OCI-M1 (cell line): ENCODE measurements around the gene NIPBL.
"Not testable (repeated sequence)": the region's sequence is repeated elsewhere in the genome, so short reads cannot be mapped to it uniquely, and the experiment has no call there.

Source experiments
- DNase-seq: peaks from one replicate; lab custom pipeline; 2025; lab: John Stamatoyannopoulos, UW

NIPBL gene

DNA sequence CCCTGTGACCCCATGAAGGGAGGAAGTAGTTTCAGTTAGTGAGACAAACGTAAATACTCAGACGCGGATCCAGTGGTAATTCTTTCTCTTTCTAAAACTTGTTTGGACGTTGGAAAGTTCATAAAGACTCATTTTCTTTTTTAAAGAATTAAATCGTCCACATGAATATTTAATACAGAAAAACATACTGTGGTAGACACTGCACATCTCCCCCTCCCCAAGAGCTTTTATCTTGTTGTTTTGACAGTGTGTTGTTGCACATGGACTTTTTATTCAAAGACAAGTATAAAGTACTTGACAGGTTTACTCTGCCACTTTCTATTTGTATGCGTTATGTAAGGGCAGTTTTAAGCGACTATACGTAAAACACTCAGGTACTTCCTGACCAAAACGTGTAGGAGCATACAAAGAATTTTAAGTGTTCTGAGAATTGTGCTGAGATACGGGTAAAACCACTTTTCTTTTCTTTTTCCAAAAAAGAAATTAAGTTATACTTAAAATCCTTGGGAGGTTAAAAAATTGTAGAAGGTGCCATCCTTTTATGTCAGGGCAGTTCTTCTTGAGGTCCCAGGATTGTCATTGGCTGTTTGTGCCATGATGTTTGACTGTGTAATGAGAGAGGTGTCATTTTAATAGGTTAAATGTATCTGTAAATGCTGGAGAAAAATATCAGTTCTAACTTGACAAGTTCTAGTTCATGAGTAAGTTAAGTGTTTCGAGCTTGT, 1.3 kb downstream of the NIPBL start:
- peak; percentile 68 for DNase-seq

DNA sequence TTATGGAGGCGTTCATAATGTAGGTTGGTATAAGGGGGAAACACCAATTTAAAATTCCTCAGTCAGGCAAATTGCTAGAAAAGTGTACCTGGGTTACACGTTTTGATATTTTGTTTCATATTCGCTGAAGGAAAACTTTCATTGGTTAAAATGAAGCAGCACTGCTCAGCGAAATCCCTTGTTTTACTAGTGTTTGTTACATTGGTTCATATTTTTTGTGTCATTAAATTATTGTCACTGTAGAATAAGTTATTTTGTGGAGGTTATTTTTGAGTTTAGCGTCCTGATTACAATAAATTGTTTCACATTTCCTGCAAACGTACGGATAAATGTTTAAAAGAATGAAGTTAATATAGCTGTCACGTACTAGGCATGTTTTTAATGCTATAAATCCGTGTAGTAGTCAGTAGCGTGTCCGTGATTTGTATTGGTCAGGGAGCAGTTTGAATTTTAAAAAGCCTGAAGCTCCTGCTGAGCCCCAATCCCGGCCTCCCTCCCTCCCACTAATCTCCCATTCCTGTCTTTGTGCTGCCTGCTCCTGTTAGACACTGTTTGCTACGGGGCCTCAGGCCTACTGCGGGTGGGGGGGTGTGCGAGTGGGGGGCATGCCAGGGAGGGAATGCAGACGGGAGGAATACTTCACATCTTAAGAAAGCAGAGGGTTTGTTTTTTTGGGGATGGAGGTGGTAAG, 2.0 kb downstream of the NIPBL start:
- DNase-seq: peak; percentile 57

DNA sequence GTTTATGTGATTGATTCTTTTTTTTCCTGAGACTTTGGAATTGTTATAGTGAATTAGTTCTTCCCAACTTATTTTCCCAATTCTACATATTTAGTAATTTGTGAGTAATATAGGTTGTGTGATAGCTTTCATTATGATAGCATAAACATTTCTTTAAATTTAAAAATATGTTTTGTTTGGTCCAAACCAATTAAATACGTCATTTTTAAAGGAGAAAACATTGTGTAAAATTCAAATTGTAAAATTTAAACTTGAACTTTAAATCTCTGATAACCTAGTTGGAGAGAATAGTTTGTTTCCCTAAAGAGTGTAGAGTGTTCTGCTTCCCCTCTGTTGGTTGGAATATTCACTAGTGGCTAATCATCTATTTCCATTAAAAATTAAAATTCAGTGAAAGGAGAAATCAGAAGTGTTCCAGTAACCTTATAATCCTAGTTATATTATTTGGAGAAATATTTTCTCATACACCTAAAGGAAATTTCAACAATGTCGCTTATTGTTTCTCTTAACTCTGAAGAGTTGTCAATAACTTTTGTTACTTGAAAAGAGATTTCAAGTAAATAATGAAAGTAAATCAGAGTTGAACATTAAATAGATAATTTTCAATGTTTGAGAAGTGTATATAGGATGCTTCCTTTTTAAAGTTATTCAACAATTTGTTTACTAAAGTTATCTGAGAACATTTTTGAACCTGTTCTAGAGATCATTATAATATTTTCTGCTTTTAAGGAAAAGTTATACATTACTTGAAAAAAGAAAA, 2.9 kb downstream of the NIPBL start:
- DNase-seq: peak; percentile 36

DNA sequence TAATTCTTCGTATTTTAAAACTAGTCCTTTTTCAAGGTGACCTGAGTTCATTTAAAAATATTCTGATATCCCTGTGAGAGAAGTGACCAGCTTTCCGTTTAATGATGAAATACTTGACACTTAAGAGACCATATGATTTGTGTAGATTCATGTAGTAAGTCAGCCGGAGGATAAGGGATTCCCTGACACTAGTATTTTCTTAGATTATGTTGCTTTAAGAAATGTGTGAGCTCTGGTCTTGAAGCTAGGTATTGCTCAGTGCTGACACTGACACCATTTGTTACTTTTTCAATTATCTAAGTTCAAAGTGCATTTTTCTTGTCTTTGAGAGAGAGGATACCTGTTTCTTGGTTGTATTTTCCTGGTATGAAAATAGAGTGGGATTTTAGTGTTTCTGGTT, 4.2 kb downstream of the NIPBL start:
- peak; percentile 87 for DNase-seq

DNA sequence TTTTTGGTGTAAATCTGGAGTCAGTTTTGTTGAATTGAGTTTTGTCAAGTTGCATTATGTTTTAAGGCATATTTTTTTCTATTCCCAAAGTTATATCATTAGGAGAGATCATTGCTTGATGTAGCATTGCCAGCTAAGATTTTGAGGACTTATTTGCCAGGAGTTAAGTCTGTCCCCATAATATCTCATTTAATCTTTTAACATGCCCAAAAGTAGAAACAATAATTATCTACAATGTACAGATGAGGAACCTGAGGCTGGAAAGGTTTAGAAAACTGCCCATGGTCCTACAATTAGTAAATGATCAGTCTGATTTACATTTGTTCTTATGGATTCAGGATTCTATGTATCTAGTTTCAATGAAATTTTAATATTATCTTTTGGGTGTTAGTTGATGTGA, 4.7 kb downstream of the NIPBL start:
- DNase-seq: peak; percentile 43

DNA sequence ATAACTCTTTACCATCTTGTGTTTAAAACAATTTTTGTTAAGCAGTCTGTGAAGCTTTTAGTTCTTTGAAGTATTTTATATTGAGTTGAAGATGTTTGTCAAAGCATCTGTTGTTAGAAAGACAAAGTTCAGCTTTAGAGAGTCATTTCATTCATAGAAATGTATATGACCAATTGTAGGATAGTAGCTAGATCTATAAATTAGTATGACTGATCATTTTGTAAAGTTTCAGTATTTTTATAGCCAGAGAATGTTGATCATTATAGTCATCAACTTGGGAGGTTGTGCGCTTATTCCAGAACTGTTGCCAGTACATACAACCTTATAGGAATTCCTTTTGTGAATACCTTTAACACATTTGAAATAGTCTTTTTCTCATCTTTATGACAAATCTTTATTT, 5.2 kb downstream of the NIPBL start:
- DNase-seq: peak; percentile 44

DNA sequence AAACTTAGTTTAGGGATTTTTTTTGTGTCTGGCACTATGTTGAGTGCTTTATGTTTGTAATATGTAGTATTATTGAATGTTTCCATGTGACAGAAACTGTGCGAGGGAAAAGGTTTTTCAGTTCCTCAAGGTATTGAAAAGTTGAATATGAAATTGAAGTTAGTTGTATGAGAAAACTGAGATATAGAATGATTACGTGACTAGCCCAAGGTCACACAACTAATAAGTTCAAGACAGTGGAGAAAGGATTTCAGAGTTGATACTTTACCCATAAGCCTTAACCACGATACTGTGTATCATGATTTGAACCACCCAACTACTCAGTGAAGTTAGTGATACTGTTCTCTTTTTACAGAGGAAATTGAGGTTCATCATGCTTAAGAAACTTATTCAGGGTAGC, 5.7 kb downstream of the NIPBL start:
- peak; percentile 44 for DNase-seq

DNA sequence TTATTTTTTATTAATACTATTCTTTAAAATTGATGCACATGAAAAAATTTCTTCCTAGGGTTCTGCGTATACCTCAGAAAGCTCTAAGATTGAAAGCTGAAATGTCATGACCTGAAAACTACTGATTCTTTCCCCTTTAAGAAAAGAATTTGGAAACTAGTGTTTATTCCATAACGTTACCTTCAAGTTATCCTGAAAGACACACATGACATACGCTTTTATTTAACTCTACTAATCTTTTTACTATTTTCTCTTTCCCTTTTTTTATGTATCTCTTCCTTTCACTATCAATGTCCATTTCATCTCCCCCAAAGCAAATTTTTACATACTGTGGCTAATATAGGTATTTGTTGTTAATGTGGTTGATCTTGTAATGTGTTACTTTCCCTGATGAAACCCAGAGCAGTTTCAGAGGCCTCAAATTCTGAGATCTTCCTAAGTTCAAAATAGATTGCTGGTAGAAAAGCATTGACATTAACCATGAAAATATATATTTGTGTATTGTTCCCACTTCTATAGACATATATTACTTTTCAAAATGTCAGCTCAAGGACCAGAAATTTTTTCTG, 7.4 kb downstream of the NIPBL start:
- no peak for DNase-seq

DNA sequence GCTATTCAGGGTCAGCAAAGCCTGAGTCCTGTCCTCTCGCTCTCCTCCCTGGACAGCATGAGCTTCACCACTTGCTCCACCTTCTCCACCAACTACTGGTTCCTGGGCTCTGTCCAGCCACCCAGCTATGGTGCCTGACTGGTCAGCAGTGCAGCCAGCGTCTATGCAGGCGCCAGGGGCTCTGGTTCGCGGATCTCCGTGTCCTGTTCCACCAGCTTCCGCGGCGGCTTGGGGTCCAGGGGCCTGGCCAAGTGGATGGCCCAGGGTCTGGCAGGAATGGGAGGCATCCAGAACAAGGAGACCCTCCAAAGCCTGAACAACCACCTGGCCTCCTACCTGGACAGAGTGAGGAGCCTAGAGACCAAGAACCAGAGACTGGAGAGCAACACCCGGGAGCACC, 8.6 kb downstream of the NIPBL start:
- no peak for DNase-seq

DNA sequence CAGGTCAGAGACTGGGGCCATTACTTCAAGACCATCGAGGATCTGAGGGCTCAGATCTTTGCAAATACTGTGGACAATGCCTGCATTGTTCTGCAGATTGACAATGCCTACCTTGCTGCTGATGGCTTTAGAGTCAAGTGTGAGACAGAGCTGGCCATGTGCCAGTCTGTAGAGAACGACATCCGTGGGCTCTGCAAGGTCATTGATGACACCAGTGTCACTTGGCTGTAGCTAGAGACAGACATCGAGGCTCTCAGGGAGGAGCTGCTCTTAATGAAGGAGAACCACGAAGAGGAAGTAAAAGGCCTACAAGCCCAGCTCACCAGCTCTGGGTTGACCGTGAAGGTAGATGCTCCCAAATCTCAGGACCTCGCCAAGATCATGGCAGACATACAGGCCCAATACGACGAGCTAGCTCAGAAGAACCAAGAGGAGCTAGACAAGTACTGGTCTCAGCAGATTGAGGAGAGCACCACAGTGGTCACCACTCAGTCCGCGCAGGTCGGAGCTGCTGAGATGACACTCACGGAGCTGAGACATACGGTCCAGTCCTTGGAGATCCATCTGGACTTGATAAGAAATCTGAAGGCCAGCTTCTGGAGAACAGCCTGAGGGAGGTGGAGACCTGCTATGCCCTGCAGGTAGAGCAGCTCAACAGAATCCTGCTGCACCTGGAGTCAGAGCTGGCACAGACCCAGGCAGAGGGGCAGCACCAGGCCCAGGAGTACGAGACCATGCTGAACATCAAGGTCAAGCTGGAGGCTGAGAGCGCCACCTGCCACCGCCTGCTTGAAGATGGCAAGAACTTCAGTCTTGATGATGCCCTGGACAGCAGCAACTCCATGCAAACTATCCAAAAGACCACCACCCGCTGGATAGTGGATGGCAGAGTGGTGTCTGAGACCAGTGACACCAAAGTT, 9.3 kb downstream of the NIPBL start:
- no peak for DNase-seq

DNA sequence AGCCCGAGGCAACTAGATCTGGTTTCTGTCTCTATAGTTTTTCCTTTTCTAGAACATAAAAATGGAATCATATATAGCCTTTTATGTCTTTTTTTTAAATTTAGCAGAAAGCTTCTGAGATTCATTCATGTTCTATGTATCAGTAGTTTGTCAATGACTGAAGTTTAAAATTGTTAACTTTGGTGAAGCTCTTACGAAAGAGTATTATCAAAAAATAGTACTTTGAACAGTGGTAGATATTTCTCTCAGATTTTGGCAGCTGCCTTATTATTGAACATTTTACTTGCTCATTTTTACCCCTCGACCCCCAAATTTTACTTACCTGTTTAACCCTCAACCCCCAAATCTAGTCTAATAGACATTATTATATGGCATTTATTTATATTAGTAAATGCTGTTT, 10.2 kb downstream of the NIPBL start:
- no peak for DNase-seq

DNA sequence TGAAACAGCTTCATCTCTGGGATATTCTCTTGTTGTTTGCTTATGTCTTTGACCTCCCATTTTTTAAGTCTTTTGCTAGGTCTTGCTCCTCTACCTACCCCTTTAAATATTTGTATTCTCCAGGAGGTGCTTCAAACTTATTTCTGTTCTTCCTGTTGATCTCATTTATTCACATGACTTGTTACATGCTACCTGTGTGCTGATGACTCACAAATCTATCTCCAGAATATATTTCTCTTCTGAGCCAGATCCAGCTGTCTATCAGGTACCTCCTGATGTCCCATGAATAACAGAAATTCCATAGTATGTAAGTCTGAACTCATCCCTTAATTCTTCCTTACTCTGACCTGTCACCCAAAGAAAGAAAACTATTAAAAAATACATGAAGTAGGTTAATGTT, 11.0 kb downstream of the NIPBL start:
- no peak for DNase-seq

DNA sequence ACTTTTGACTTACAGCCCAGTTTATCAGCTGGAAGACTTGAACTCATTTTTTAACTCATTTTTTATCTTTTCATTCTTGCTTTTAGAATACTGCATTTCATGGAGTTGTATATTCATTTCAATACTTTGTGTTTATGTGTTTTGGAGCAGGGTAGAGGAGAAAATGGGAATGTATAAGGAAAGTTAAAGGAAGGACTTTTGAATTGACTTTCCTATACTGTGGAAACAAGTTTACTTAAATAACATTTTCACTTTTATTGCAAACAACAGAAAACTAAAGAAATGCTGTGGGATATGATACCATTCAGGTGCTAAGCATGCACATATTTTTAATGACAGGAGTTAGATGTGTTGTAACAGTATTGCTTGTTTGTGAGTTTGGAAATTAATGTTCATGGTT, 11.7 kb downstream of the NIPBL start:
- no peak for DNase-seq

DNA sequence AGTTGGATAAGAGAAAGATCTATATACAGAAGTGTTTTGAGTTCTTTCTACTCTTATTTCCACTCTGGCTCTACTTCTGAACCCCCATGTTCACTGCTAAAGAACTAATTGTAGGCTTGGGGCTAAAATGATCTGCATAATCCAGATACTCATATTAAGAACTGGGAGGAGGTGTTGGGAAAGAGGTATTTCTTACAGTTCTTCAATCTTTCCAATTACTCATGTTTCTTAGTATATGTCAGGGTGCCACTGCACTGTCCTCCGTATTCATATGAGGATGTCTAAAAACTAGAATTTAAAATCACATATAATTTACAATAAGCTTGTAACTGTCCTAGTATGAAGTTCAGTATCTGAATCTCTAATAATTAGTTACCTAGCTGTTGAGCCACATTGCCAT, 12.7 kb downstream of the NIPBL start:
- DNase-seq: no peak

DNA sequence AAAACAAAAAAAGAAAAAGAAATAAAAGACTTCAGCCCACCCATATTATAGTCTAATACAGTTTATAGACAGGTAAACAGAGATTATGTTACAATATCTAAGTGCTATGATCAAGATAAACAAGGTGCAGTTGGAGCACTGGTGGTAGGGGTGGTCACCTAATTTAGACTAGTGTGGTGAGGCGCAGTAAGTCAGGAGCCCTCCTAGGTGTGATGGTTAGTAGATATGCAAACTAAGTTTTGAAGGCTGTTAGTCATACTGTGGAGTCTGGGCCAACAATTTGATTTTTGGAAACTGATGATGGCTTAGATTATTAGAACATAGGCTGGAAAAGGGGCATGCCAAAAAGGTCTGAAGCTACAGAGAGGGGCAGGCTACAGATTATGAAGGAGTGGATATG, 14.7 kb downstream of the NIPBL start:
- DNase-seq: no peak

DNA sequence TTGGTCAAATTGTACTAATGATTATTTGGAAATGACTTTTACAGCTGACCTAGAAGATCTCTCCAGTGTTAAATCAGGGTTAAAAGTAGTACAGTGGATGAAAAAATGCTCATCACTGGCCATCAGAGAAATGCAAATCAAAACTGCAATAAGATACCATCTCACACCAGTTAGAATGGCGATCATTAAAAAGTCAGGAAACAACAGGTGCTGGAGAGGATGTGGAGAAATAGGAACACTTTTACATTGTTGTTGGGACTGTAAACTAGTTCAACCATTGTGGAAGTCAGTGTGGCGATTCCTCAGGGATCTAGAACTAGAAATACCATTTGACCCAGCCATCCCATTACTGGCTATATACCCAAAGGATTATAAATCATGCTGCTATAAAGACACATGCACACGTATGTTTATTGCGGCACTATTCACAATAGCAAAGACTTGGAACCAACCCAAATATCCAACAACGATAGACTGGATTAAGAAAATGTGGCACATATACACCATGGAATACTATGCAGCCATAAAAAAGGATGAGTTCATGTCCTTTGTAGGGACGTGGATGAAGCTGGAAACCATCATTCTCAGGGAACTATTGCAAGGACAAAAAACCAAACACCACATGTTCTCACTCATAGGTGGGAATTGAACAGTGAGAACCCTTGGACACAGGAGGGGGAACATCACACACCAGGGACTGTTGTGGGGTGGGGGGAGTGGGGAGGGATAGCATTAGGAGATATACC, 15.7 kb downstream of the NIPBL start:
- not testable (repeated sequence) for DNase-seq

DNA sequence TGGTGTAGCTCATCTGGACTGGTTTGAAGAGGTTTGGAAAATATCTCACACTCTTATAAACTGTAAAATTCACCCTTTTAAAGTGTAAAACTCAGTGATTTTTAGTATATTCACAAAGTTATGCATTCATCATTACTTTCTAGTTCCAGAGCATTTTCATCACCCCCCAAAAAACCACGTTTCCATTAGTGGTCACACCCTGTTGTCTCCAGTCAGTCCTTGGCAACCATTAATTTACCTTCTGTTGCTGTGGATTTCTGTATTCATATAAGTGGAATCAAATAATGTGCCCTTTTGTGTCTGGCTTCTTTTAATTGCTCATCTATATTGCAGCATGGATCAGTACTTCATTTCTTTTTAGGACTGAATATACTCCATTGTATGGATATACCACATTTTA, 18.4 kb downstream of the NIPBL start:
- no peak for DNase-seq

DNA sequence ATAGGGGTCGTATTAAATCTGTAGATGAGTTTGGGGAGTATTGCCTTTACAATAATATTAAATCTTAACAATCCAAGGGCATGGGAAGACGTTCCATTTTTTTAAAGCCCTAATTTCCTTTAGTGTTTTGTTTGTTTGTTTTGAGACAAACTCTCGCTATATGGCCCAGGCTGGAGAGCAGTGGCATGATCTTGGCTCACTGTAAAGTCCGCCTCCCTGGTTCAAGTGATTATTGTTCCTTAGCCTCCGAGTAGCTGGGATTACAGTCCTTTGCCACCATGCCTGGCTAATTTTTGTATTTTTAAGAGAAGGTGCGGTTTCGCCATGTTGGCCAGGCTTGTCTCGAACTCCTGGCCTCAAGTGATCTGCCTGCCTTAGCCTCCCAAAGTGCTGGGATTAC, 19.9 kb downstream of the NIPBL start:
- DNase-seq: no peak

DNA sequence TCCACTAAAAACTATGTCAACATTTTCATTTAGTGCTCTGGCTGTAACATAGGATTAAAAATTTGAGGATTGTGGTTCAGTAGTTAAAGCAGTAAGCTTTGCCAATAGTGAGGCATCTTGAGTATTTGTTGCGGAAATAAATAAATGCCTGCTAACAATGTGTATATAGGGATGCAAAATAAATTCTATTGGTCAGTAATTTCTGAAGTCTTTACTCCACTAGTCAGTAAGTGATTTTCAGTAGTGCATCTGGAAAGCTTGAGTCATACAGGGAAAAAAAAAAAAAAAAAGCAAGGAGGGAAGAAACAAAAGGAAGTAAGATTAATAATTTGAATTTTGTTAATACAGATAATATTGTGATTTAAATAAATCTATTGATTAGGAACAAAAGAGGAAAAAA, 21.0 kb downstream of the NIPBL start:
- no peak for DNase-seq

DNA sequence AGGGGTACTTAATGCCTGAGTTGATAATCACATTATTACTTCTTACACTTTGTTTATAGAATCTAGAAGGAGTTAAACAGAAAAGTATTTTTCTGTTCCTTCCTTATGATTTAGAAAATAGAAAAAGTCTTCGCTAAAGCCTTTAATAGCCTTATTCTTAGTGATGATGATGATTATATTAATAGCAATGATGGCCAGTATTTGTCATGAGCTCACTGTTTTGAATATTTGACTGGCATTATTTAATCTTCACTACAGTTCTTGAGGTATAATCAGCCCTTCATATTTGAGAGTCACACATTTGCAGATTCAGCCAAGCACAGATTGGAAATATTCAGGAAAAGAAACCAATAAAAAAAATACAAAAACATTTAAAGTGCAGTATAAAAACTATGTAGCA, 23.3 kb downstream of the NIPBL start:
- DNase-seq: no peak

DNA sequence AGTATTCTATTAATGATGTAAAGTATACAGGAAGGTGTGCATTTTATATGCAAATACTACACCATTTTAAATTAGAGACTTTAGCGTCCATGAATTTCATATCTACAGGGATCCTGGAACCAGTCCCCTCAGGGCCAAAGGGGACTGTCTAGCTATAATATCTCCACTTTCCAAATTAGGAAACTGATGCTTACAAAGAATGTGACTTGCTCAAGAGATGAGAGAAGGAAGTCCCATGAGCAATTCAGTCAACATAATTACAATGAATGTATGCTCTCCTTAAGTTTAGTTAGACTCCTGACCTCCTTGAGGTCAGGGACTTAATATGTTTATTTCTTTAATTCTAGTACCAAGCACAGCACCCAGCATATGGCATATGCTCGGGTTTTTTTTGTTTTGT, 23.7 kb downstream of the NIPBL start:
- no peak for DNase-seq
